ENCODE measurements around the gene VCPKMT.

- TF ChIP-seq POLR2A (IDR thresholded peaks at IDR 0.05) (no peak), CTCF (IDR thresholded peaks at IDR 0.05) (no peak)
These were observed 7.0 kb downstream of the VCPKMT start for GRCh38 chr14:50109342-50109741.
